SW480 (cell line): ENCODE measurements around the gene MTR.
"Not testable (repeated sequence)": the region's sequence is repeated elsewhere in the genome, so short reads cannot be mapped to it uniquely, and the experiment has no call there.

Source experiments
- DNase-seq: peaks from one replicate; pipeline ENCODE4 v3.0.0-alpha.2; 2016; ENCODE audit warnings: low spot score

MTR gene

DNA sequence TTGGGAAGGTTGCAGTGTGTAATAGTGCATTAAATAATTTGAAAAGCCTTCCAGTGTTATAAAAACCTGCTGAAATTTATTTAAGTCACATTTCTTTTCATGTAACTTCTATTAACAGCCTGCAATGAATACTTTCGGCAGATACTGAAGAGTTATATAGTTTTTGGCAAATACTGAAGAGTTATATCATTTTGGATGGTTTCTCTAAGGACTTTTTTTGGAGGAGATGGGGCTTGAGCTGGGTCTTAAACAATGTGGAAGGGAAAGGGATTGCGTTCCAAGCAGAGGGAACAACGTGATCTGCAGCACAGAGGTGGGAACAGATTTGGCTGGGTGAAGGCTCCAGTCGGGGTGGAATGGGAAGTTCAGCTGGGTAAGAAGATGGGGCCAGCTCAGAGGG is 39.8 kb downstream of the MTR start:
- no peak for DNase-seq

- no peak for DNase-seq
Measured at GRCh38 chr1:236835491-236835890, 40.4 kb downstream of the MTR start.

- no peak for DNase-seq
Measured at GRCh38 chr1:236836157-236836556, 41.1 kb downstream of the MTR start.

DNA sequence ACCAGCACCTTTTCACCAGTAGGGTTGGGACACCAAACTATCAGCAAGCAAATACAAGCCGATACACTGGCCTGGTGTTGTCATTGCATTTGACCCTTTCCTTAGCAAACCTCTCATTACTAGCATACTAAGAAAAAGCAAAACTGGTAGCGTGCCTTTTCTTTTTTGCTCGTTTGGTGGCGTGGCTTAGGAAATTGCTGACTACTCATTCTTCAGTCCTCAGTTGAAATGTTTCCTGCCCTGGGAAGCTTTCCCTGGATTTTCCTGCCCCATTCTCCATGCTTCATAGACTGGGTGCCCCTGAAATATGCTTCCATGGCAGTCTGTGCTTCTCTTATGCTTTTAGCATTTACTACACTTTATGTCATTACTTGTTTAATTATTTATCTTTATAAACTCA is 42.0 kb downstream of the MTR start:
- no peak for DNase-seq

- DNase-seq = no peak
Measured at GRCh38 chr1:236837897-236838296, 42.8 kb downstream of the MTR start.

DNA sequence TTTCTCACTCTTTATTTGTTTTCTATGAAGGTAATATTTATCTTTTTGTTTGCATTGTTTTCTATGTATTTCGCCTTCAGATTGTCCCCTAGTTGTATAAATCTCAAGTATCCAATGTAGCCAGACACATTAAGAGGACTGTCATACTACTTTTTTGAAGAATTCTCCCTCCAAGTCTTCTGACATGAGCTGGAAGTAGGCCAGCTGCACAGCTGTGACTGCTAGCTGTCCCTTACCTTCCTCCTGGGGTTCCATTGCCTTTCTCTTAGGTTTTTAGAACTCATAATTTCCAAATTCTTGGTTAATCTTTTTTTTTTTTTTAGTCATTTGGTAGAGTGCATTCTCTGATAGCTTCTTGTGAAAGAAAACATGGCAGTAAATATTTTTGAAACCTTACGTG is 46.2 kb downstream of the MTR start:
- DNase-seq = no peak

- DNase-seq = no peak
Measured at GRCh38 chr1:236844499-236845271, 49.6 kb downstream of the MTR start.

GRCh38 chr1:236845830-236846229 is 50.7 kb downstream of the MTR start:
- DNase-seq = no peak

- no peak for DNase-seq
Measured at GRCh38 chr1:236848274-236848923, 53.3 kb downstream of the MTR start.

GRCh38 chr1:236850077-236850979 is 55.2 kb downstream of the MTR start:
- DNase-seq = no peak

DNA sequence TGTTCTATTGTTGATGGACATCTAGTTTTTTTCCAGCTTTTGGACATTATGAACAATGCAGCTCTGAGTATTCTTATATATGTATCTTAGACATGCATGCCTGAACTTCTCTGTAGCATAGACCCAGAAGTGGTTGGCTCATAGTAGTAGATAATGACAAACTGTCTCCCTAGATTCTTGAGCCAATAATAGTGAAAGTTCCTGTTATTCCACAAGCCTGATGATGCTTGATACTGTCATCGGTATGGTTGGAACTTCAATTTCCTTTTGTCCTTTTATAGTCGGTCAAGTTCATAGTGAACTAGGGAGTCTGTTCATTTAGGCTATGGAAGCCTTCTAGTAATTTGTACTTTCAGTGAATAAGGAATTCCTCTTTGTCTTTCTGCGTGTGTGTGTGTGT is 56.8 kb downstream of the MTR start:
- DNase-seq = no peak

- DNase-seq = no peak
Measured at GRCh38 chr1:236853921-236854604, 59.0 kb downstream of the MTR start.

DNA sequence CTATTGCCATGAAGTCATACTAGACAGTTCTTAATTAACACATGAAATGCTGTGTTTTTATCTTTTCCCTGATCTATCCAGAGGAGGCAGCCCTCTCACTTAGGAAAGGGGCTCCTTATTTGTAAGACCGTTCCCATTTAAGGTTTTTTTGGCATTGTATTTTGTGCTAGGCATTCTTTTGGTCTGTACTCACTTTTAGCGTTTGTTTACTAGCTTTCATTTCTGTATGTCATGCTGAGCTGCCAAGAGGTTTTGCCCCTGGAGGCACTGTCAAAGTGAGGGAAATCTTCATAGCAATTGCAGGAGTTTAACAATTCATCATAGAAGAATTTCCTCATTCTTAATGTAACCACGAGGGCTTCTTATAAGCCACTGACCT is 59.5 kb downstream of the MTR start:
- DNase-seq = no peak

DNA sequence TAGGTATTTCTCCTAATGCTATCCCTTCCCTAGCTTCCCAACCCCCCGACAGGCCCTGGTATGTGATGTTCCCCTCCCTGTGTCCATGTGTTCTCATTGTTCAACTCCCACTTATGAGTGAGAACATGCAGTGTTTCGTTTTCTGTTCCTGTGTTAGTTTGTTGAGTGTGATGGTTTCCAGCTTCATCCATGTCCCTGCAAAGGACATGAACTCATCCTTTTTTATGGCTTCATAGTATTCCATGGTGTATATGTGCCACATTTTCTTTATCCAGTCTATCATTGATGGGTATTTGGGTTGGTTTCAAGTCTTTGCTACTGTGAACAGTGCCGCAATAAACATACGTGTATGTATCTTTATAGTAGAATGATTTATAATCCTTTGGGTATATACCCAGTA is 61.6 kb downstream of the MTR start:
- DNase-seq = not testable (repeated sequence)

GRCh38 chr1:236858165-236858564 is 63.1 kb downstream of the MTR start:
- no peak for DNase-seq

- no peak for DNase-seq
Measured at GRCh38 chr1:236860101-236860500, 65.0 kb downstream of the MTR start.

GRCh38 chr1:236860674-236861073 is 65.6 kb downstream of the MTR start:
- DNase-seq = no peak

DNA sequence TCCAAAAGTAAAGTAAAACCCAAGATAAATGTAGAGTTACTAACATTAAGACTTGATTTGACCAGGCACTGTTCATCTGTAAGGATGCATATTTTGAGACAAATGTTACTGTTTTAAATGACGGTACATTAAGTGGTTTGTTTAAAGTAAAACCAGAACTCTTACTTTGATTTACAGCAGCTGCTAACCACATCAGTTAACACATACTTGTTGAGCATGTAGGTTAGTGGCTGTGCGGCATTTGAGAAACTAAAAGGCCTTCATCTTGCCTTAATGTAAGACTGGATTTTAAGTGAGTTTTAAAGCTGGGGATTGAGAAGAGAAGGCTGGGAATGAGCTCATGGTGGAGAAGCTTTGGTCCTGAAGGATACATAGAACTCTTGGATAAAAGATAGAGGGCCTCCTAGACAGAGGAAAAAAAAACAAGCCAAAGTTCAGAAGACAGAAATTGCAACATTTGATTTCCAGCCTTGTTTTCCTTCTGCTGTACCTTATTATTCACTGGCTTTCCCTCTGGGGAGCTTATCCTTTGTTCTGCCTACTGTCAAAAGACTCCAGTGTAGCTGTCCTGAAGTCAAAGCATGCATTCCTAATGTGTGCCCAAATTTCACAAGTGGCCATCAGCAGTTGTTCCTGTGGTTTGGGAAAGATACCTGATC is 66.6 kb downstream of the MTR start:
- no peak for DNase-seq

GRCh38 chr1:236862219-236862591 is 67.1 kb downstream of the MTR start:
- DNase-seq = no peak

GRCh38 chr1:236862615-236863211 is 67.6 kb downstream of the MTR start:
- DNase-seq = no peak

DNA sequence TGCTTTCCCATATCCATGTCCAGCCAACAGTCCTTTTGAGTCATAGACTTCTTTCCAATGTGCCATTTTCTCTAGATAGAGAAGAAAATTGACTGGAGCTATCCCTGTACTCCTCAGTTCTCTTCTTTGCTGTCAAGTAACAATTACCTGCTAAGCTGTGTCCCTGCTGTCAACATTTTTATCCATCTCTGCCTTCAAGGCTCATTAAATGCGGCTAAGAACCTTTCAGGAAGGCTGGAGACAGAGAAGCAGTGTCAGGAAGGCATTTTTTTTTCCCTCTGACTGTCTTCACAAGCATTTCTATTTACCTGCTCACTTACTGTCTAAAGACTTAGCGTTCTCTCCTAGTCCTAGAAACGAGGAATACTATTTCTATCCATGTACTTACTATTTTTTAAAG is 69.1 kb downstream of the MTR start:
- DNase-seq = no peak
